Endothelial cell of umbilical vein (primary cell): ENCODE results near the gene SCGB2B2.

Experiments used
- EZH2 ChIP-seq: IDR thresholded peaks from 2 replicates; pipeline ENCODE4 v1.6.1; 2012; ENCODE audit warnings: borderline replicate concordance, low read depth, mild to moderate bottlenecking, moderate library complexity, low read length, inconsistent platforms; ENCODE audit not compliant: severe bottlenecking
- JUN ChIP-seq: IDR thresholded peaks from 2 replicates; pipeline ENCODE4 v1.6.1; 2011; ENCODE audit warnings: borderline replicate concordance, low read depth; ENCODE audit not compliant: insufficient read length, insufficient read depth
- POLR2AphosphoS5 ChIP-seq: IDR thresholded peaks from 2 replicates; pipeline ENCODE4 v1.6.1; 2012; ENCODE audit warnings: low read depth, mild to moderate bottlenecking, control low read depth, low read length, moderate library complexity; ENCODE audit not compliant: insufficient read depth
- TF ChIP-seq, protein P1 (sequence below), 2 donors: IDR thresholded peaks; 1 replicate in 1 of 2; 2 replicates in 1 of 2; pipeline ENCODE4 v1.5.1; 2011; ENCODE audit warnings: low read length in 2 of 2, mild to moderate bottlenecking in 2 of 2, moderate library complexity in 2 of 2, control low read depth in 1 of 2, inconsistent platforms in 1 of 2, low read depth in 1 of 2; ENCODE audit not compliant: insufficient read depth in 1 of 2; ENCODE audit errors: extremely low read depth in 1 of 2

DNA sequence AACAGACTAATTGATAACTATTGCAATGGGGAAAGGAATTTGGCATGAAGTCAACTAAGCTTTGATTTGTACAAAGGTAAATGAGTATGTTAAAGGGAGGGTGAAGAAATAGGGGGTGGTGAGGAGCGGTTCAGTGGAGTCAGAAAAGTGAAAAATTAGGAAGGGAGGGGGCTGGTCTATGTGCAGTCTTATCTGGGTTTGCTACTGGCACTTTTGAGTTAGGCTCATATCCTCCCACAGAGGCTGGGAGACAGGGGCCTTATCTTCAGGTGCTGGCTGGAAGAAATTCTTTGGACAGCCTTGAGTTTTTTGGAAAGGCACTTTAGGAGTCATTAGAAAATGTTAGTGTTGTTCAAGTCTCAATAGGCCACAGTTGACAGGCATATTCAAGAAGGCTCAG, 11.6 kb upstream of the SCGB2B2 start:
- TF ChIP-seq EZH2 = no peak
- TF ChIP-seq, protein P1, sequence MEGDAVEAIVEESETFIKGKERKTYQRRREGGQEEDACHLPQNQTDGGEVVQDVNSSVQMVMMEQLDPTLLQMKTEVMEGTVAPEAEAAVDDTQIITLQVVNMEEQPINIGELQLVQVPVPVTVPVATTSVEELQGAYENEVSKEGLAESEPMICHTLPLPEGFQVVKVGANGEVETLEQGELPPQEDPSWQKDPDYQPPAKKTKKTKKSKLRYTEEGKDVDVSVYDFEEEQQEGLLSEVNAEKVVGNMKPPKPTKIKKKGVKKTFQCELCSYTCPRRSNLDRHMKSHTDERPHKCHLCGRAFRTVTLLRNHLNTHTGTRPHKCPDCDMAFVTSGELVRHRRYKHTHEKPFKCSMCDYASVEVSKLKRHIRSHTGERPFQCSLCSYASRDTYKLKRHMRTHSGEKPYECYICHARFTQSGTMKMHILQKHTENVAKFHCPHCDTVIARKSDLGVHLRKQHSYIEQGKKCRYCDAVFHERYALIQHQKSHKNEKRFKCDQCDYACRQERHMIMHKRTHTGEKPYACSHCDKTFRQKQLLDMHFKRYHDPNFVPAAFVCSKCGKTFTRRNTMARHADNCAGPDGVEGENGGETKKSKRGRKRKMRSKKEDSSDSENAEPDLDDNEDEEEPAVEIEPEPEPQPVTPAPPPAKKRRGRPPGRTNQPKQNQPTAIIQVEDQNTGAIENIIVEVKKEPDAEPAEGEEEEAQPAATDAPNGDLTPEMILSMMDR (IDR thresholded peaks at IDR 0.05; ENCODE audit: extremely low read depth in 1 of 2, insufficient read depth in 1 of 2, low read depth in 1 of 2, low read length in 2 of 2) = no peak
- TF ChIP-seq POLR2AphosphoS5 = no peak
- TF ChIP-seq JUN = no peak
